Measurements from ENCODE around the gene NCOR2.

Gene NCOR2

DNA sequence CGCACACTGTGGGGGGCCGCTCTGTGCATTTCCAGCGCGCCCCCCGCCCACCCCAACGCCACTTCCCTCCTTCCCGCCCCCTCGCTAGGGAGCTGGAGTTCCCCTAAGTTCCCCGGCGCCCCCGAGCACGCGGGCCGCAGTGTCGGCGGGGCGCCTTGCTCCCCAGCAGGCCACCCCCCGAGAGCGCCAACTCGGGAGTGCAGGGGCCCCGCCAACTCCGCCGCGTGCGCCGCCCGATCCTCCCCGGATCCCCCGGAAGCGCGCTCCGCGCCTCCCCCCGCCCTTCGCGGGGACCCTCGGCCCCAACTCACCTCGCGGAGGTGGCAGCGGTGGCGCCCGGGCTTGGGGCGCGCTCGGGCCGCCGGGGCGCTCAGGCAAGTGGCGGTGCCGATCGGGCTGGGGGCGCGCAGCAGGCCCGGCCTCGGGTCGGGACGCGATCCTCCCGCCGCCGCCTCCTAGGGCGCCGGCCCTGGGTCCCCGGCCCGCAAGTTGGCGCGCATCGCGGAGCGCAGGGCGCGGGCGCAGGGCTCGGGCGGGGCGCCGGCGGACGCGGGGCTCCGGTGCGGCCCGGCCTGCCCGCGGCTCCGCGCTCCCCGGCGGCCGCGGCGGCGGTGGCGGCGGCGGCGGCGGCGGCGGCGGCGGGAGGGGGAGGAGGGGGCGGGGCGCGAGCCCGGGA, at the start of gene NCOR2:
Gene NCOR2 (minus strand): TSS at position 616 of the 676 bp plus-strand sequence. CDS start 72,361 bp downstream, outside the sequence.
- Histone ChIP-seq H3K4me3 (peak within 1 kb of the TSS; percentile 85), H3K36me3 (ENCODE audit: insufficient read depth, low read length) (no peaks in the 10 kb centered on the region), H3K9me3 (ENCODE audit: low read depth, low read length) (no peaks in the 10 kb centered on the region), H3K27ac (peak within 1 kb of the TSS; percentile 95), H3K9ac (ENCODE audit: insufficient read length) (peak within 1 kb of the TSS; percentile 89)
- no peak for DNase-seq (ENCODE audit: low read depth, low spot score)
- TF ChIP-seq FOXP2 (optimal IDR thresholded peaks at IDR 0.05; ENCODE audit: control extremely low read depth, extremely low read length, insufficient read depth) (no peak), EZH2 (IDR thresholded peaks at IDR 0.05) (no peak), POLR2AphosphoS5 (IDR thresholded peaks at IDR 0.05; ENCODE audit: borderline replicate concordance, low read depth, low read length) (no peak)

- no peak for DNase-seq (ENCODE audit: low read depth, low spot score)
- no peak overlapping the region for H3K4me3 ChIP-seq
- H3K9me3 ChIP-seq (ENCODE audit: low read depth, low read length), result no peaks in the 10 kb centered on the region
- TF ChIP-seq EZH2 (IDR thresholded peaks at IDR 0.05) (no peak), FOXP2 (optimal IDR thresholded peaks at IDR 0.05; ENCODE audit: control extremely low read depth, extremely low read length, insufficient read depth) (no peak), POLR2AphosphoS5 (IDR thresholded peaks at IDR 0.05; ENCODE audit: borderline replicate concordance, low read depth, low read length) (no peak)
- no peaks in the 10 kb centered on the region for H3K36me3 ChIP-seq (ENCODE audit: insufficient read depth, low read length)
- no peak overlapping the region for H3K9ac ChIP-seq (ENCODE audit: insufficient read length)
- H3K27ac ChIP-seq, result no peak overlapping the region
These were observed 49.2 kb upstream of the NCOR2 start for GRCh38 chr12:124616394-124617221.

DNA sequence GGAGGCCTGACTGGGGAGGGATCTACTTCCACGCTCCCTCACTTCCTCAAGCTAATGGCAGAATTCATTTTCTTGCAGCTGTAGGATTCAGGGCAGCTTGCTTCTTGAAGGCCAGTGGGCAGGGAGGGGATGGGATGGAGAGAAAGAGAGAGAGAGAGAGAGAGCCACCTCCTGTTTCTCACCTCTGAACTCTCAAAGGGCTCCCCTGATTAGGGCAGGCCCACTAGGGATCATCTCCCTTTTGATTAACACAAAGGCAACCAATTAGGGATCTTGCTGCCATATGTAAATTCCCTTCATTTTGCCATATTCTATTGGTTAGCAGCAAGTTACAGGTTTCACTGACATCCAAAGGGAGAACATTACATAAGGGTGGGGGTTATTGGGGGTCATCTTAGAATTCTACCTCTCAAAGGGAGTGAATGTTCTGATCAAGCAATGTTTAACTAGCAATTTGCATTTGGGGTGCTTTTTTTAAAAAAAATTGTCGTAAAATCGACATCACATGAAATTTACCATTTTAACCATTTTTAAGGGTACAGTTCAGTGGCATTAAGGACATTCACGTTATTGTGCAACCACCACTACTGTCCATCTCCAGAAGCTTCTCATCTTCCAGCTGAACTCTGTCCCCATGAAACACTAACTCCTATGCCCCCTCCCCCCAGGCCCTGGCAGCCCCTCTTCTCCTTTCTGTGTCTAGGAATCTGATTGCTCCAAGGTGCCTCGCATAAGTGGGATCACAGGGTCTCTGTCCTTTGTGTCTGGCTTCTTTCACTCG, 47.3 kb upstream of the NCOR2 start:
- Histone ChIP-seq H3K4me3 (no peak overlapping the region), H3K27ac (no peak overlapping the region), H3K36me3 (ENCODE audit: insufficient read depth, low read length) (no peaks in the 10 kb centered on the region), H3K9me3 (ENCODE audit: low read depth, low read length) (no peaks in the 10 kb centered on the region), H3K9ac (ENCODE audit: insufficient read length) (no peak overlapping the region)
- TF ChIP-seq EZH2 (IDR thresholded peaks at IDR 0.05) (no peak), FOXP2 (optimal IDR thresholded peaks at IDR 0.05; ENCODE audit: control extremely low read depth, extremely low read length, insufficient read depth) (no peak), POLR2AphosphoS5 (IDR thresholded peaks at IDR 0.05; ENCODE audit: borderline replicate concordance, low read depth, low read length) (no peak)
- no peak for DNase-seq (ENCODE audit: low read depth, low spot score)

DNA sequence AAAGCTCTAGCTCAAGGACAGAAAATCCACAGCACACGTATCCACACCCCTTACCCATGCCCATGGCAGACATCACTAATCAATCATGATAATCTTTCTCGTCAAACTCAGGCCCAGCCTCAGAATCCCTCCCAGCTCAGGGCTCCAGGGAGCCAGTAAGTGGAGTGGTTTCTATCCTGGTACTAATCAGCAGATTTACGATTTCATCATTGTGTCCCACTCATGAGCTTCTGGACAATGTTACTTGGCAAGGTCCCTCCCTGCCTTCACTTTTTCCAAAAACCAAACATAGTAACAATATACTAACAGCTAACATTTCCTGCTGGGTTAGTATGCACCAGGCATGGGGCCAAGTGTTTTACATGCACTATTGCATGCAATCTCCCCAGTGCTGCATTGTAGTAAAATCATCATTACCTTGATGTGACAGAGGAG, 45.8 kb upstream of the NCOR2 start:
- no peak for TF ChIP-seq EZH2 (IDR thresholded peaks at IDR 0.05)
- no peak for TF ChIP-seq POLR2AphosphoS5 (IDR thresholded peaks at IDR 0.05; ENCODE audit: borderline replicate concordance, low read depth, low read length)
- no peak for TF ChIP-seq FOXP2 (optimal IDR thresholded peaks at IDR 0.05; ENCODE audit: control extremely low read depth, extremely low read length, insufficient read depth)
- Histone ChIP-seq H3K36me3 (ENCODE audit: insufficient read depth, low read length) (no peaks in the 10 kb centered on the region), H3K4me3 (no peak overlapping the region), H3K9ac (ENCODE audit: insufficient read length) (no peak overlapping the region), H3K27ac (no peak overlapping the region), H3K9me3 (ENCODE audit: low read depth, low read length) (no peaks in the 10 kb centered on the region)
- DNase-seq (ENCODE audit: low read depth, low spot score), result no peak

DNA sequence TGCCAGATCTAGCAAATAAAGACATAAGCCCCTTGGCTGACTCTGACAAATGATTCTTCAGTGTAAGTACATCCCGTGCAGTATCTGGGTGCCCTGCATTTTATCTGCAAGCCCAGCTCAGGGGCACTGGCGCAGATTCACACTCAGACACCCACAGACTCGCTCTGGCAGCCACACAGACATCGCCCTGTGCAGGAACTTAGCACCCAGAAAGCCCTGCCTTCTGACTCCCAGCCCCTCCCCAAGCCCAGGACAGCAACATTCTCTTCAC, 44.9 kb upstream of the NCOR2 start:
- TF ChIP-seq POLR2AphosphoS5 (IDR thresholded peaks at IDR 0.05; ENCODE audit: borderline replicate concordance, low read depth, low read length) (no peak), FOXP2 (optimal IDR thresholded peaks at IDR 0.05; ENCODE audit: control extremely low read depth, extremely low read length, insufficient read depth) (no peak), EZH2 (IDR thresholded peaks at IDR 0.05) (no peak)
- Histone ChIP-seq H3K4me3 (no peak overlapping the region), H3K9me3 (ENCODE audit: low read depth, low read length) (no peaks in the 10 kb centered on the region), H3K36me3 (ENCODE audit: insufficient read depth, low read length) (no peaks in the 10 kb centered on the region), H3K27ac (no peak overlapping the region), H3K9ac (ENCODE audit: insufficient read length) (no peak overlapping the region)
- DNase-seq (ENCODE audit: low read depth, low spot score), result no peak

DNA sequence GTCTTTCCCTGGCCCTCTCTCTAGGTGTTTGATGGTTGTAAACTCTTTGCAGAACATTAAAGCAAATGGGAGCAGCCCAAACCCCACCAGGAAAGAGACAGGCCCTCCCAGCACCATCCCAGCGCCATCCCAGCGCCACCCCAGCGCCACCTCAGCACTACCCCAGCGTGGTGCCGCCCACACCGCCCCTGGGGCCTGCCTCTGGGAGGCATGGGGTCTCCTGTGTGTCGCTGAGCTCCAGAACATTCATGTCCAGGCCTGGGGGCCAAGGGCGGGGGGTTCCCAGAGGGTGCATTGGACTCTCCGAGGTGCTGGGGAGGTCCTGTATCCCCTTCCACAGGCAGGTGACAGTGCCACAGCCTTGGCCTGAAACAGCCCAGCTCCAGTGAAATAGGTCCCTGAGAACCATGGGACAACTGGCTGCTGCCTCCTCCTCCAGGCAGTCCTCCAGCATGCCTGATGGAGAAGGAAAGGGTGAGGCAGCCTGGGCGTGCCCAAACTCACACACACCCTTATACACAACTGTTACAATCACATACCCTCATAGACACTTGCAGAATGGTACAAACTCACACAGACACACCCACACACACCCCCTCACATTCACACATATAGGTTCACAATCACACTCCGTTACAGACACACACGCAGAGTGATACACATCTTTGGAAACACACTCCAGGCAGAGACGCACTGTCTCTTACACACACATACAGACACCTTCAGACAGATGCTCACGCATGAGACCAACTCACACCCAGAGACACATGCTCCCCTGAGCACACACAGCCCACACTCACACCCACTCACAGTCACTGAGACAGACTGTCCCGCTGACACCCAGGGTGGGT, 44.4 kb upstream of the NCOR2 start:
- no peaks in the 10 kb centered on the region for H3K36me3 ChIP-seq (ENCODE audit: insufficient read depth, low read length)
- TF ChIP-seq FOXP2 (optimal IDR thresholded peaks at IDR 0.05; ENCODE audit: control extremely low read depth, extremely low read length, insufficient read depth) (no peak), POLR2AphosphoS5 (IDR thresholded peaks at IDR 0.05; ENCODE audit: borderline replicate concordance, low read depth, low read length) (no peak), EZH2 (IDR thresholded peaks at IDR 0.05) (no peak)
- DNase-seq (ENCODE audit: low read depth, low spot score), result no peak
- H3K4me3 ChIP-seq, result no peak overlapping the region
- H3K9ac ChIP-seq (ENCODE audit: insufficient read length), result no peak overlapping the region
- no peak overlapping the region for H3K27ac ChIP-seq
- H3K9me3 ChIP-seq (ENCODE audit: low read depth, low read length), result no peaks in the 10 kb centered on the region

DNA sequence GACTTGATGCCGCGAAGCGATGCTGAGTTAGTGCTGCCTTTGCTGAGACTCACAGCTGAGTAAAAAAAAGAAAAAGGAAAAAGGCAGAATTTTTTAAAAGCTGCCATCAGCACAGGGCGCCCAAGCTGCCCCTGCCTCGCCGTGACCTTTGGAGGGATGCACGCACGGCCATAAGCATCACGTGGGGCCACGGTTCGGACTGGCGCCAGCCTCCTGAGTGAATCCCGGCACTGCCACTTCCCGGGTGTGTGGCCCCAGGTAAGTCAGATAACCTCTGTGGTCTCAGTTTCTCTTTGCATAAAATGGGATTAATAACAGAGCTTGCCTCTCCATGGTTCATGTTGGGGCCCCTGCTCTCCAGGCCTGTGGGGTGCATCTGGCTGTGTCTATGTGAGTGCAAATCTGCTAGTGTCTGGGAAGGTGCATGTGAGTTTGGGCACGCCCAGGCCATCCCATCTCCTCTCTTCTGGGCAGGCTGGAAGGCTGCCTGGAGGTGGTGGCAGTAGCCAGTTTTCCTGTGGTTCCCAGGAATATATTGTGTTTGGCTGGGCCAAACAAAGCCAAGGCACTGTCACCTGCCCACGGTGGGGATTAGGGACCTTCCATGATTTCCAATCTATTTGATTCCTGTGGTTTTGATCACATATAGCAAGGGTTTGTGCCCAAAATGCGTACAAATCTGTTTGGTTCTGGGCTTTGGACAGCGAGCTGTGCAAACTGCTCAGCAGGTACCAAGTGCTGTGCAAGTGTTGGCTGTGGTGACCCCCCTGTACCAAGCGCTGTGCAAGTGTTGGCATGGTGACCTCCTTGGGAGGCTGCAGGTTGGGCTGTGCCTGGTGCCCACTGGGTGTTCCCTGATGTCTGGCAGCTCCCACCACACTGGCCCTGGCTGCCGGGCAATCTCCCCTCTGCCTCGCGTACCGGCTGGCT, 43.5 kb upstream of the NCOR2 start:
- Histone ChIP-seq H3K9me3 (ENCODE audit: low read depth, low read length) (no peaks in the 10 kb centered on the region), H3K9ac (ENCODE audit: insufficient read length) (no peak overlapping the region), H3K36me3 (ENCODE audit: insufficient read depth, low read length) (no peaks in the 10 kb centered on the region), H3K4me3 (no peak overlapping the region), H3K27ac (no peak overlapping the region)
- no peak for DNase-seq (ENCODE audit: low read depth, low spot score)
- TF ChIP-seq POLR2AphosphoS5 (IDR thresholded peaks at IDR 0.05; ENCODE audit: borderline replicate concordance, low read depth, low read length) (no peak), EZH2 (IDR thresholded peaks at IDR 0.05) (no peak), FOXP2 (optimal IDR thresholded peaks at IDR 0.05; ENCODE audit: control extremely low read depth, extremely low read length, insufficient read depth) (no peak)

All from SK-N-MC (cell line).